Measurements from ENCODE around the gene ASIC4.

Gene ASIC4

GRCh38 chr2:219514196-219514761 lies at the start of gene ASIC4:
TSS of gene ASIC4 (plus strand) at chr2:219514482. CDS start at chr2:219514725, 243 bp downstream.
- DNase-seq: no peak

DNA sequence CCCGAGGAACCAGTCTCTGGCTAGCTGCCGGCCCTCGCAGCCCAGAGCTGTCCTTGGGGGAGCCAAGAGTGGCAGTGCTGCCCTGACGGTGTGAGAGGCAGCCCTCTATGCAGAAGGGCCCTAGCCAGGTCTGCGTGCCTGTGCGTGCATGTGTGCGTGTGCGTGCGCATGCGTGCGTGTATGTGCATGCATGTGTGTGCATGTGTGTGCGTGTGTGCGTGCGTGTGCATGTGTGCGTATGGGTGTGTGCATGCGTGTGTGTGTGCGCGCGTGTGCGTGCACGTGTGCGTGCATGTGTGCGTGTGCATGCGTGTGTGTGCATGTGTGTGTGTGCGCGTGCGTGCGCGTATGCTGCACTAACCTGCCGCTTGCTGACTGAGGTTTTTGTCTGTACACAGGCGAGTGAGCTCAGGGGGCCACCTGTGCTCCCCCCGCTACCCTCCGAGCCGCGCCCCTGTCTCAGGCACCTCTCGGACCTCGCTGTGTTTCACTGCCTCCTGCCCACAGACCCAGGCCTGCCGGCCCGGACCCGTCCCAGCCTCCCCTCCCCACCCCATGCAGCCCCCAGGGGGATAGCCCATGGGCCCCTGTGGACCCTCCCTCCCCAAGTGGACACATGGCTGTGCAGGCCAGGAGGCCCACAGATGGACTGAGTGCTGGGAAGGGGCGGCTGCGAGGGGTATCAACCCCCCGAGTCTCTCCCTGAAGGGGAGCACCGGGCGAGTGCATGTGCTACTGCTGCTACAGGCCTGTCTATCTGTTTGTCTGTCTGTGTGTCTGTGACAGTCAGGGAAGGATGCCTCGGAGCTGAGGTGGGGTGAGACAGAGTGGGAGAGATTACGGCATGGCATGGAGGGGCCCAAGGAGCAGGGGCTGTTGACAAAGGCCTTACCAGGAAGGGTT lies 48.4 kb upstream of the ASIC4 start:
- DNase-seq: no peak

GRCh38 chr2:219466816-219467735 lies 47.2 kb upstream of the ASIC4 start:
- DNase-seq: no peak

- DNase-seq: no peak
These were observed 46.6 kb upstream of the ASIC4 start for GRCh38 chr2:219467736-219468075.

GRCh38 chr2:219468410-219469185 lies 45.7 kb upstream of the ASIC4 start:
- DNase-seq: no peak

GRCh38 chr2:219469186-219469724 lies 45.0 kb upstream of the ASIC4 start:
- no peak for DNase-seq

GRCh38 chr2:219470429-219470828 lies 43.9 kb upstream of the ASIC4 start:
- no peak for DNase-seq

DNA sequence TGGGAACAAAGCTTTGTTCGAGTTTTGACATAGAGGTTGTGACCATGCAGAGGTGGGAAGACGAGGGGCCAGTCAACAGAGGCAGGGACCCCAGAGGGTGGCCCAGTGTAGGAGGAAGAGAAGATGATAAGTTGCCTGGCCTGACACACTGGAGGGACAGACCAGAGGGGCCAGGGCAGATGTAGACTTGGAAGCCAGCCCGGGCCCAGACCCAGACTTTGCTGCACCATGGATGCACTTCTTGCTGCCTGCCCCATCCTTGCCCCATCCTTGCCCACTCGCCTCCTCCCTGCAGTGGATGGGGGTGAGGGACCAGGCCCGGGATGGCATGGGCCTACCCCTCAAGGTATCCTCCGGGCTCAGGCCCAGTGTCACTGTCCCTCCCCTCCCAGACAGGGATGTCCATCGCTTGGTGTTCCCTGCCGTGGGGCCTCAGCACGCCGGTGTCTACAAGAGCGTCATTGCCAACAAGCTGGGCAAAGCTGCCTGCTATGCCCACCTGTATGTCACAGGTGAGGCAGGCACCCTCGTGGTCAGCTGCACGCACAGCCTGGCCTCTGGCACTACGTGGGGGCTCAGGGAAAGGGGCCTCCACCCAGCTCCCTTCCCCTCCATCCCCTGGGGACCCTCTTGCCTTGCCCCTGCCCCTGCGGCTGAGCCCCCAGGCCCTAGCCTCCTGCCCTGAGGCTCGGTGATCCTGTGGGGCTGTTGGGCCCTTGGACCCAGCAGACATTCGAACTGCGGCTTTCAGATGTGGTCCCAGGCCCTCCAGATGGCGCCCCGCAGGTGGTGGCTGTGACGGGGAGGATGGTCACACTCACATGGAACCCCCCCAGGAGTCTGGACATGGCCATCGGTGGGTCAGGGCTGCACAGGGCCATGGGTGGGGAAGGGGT lies 42.6 kb upstream of the ASIC4 start:
- DNase-seq: no peak

DNA sequence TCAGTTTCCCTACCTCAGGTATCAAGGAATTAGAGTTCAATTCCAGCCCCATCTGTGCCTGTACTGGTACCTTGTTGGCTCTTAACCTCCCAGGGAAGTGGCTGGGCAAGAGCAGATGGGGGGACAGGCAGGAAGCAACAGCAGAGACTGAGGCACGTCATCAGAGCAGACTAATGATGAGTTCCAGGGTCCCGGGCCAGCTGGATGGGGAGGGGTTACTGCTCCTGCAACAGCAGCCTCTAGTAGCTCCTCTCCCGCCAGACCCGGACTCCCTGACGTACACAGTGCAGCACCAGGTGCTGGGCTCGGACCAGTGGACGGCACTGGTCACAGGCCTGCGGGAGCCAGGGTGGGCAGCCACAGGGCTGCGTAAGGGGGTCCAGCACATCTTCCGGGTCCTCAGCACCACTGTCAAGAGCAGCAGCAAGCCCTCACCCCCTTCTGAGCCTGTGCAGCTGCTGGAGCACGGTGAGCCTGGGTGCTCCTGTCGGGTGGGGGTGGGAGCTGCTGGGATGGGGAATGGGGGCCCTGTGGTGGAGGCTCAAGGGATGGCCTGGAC lies 41.6 kb upstream of the ASIC4 start:
- DNase-seq: no peak

DNA sequence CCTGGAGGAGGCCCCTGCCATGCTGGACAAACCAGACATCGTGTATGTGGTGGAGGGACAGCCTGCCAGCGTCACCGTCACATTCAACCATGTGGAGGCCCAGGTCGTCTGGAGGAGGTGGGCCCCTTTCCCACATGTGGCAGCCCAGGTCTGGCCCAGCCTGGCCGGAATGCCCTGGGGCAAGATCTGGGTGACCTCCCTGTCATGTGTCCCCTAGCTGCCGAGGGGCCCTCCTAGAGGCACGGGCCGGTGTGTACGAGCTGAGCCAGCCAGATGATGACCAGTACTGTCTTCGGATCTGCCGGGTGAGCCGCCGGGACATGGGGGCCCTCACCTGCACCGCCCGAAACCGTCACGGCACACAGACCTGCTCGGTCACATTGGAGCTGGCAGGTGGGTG lies 40.8 kb upstream of the ASIC4 start:
- DNase-seq: no peak

DNA sequence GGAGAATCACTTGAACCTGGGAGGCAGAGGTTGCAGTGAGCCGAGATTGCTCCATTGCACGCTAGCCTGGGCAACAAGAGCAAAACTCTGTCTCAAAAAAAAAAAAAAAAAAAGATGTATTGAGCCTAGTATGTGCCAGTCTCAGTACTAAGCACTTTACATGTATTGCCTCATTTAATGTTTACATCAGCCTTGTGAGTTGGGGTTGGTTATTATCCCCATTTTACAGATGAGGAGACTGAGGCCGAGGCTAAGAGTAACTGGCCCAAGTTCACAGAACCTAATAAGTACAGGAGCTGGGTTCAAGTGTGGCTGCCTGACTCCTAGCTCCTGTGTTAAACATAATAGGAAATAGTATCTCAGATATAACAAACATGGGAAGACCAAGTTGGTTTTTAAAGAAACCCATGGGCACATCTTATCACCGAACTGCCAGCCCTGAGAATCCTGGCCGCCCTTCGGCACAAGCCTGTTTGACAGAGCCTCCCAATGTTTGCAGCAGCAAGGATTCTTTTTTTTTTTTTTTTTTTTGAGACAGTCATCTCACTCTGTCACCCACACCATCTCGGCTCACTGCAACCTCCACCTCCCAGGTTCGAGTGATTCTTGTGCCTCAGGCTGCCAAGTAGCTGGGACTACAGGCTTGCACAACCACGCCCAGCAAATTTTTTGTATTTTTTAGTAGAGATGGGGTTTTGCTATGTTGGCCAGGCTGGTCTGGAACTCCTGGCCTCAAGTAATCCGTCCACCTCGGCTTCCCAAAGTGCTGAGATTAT lies 39.8 kb upstream of the ASIC4 start:
- DNase-seq: no peak

- DNase-seq: no peak
These were observed 39.0 kb upstream of the ASIC4 start for GRCh38 chr2:219475278-219475677.

- DNase-seq: peak; percentile 51
These were observed 38.3 kb upstream of the ASIC4 start for GRCh38 chr2:219475697-219476651.

DNA sequence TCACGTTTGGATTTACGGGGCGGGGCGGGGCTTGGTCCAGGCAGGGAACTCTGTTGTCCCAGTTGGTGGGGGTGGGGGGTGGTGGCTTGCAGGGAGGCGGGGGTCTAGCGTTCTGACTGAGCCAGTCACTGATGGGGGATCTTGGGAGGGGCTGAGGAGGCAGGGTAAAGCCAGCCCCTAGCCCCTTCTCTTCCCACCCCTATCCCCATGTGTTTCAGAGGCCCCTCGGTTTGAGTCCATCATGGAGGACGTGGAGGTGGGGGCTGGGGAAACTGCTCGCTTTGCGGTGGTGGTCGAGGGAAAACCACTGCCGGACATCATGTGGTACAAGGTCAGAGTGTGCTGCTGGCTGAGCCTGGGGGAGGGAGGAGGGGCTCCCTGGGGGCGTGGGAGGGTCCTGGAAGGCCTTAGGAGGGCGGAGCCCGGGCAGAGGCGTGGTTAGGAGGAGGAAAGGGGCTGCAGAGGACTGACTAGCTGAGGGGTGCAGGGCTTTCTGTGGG lies 37.6 kb upstream of the ASIC4 start:
- no peak for DNase-seq

DNA sequence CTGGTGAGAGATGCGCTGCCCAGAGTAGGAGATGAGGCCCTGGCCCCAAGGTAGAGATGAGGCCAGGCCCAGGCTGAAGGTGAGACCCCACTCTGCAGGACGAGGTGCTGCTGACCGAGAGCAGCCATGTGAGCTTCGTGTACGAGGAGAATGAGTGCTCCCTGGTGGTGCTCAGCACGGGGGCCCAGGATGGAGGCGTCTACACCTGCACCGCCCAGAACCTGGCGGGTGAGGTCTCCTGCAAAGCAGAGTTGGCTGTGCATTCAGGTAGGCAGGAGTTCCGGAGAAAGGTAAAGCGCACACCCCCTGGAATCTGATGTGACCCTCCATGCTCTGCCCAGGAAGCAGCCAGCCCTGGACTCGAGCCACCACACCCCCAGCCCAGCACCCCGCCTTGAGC lies 37.1 kb upstream of the ASIC4 start:
- DNase-seq: no peak

GRCh38 chr2:219477815-219478214 lies 36.5 kb upstream of the ASIC4 start:
- no peak for DNase-seq

GRCh38 chr2:219478916-219479315 lies 35.4 kb upstream of the ASIC4 start:
- DNase-seq: no peak

DNA sequence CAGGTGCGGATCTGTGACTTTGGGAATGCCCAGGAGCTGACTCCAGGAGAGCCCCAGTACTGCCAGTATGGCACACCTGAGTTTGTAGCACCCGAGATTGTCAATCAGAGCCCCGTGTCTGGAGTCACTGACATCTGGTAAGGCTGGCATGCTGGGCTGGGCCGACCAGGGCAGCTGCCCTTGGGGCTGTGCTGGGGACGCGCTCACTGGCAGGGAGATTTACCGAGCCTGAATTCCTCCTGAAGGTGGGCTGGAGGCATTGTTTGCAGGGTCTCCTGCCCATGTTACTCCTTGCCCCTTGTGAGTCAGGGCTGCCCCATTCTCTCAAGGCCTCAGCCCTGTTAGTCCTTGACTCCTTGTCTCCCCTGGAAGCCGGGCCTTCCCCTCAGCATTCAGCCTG lies 34.3 kb upstream of the ASIC4 start:
- DNase-seq: no peak

Measured in NCI-H2227 treated with DMSO at 0.1 percent for 48 hours (cell line).